Pancreas (tissue), 10 donors: ENCODE measurements around the gene CHPF2. TPM values are rescaled to one million over a fixed set of nuclear protein-coding genes. Genes with fewer than 3 reads are reported as not detected.

Experiments used
- ATAC-seq, 4 donors: fragments of 200-7000 bp; cut with Tn5 transposase; one replicate each; pipeline versions ENCODE4 v1.8.0 to v1.9.1; 2020; ENCODE audit warnings: mild to moderate bottlenecking in 4 of 4, moderate library complexity in 4 of 4
- DNase-seq, 6 donors: peaks; one replicate each; pipeline ENCODE4 v3.0.0-alpha.2; 2020
- FAIRE-seq: peaks from 2 replicates; lab custom pipeline; 2012; peaks lifted over from hg19 to GRCh38; lab: Jason Lieb, UNC
- H3K27ac ChIP-seq, 4 donors: fragments of 200-600 bp; sonication (generic); 1 replicate in 3 of 4; 2 replicates in 1 of 4; pipeline versions ENCODE4 v1.5.0 to v1.8.0; 2020
- H3K27me3 ChIP-seq, 4 donors: fragments of 200-600 bp; one replicate each; pipeline ENCODE4 v1.8.0; 2021
- H3K36me3 ChIP-seq, 3 donors: fragments of 200-600 bp; sonication (generic) in 1 of 3; one replicate each; pipeline versions ENCODE4 v1.5.0 to v1.8.0; 2020 to 2021
- H3K4me1 ChIP-seq, 3 donors: fragments of 200-600 bp; one replicate each; pipeline ENCODE4 v1.8.0; 2021
- H3K4me3 ChIP-seq, 4 donors: fragments of 200-600 bp; sonication (generic) in 2 of 4; one replicate each; pipeline versions ENCODE4 v1.5.0 to v1.8.0; 2020 to 2021
- H3K9me3 ChIP-seq, 4 donors: fragments of 200-600 bp; one replicate each; pipeline ENCODE4 v1.8.0; 2021
- WGBS, 2 donors: extraction: QIAGEN DNeasy Blood & Tissue Kit; methylation state at CpG; one replicate each; pipeline ENCODE4 v1.1.7; 2013; 5-methylcytosine and 5-hydroxymethylcytosine counted together
- intact Hi-C, 3 donors: fragments of 100-400 bp; cut with DNase I; formaldehyde crosslinking; loops; one replicate each; pipeline versions ENCODE4 v1.11.1 to v1.14.2; 2022
- polyA plus RNA-seq, 2 donors: library from polyadenylated mRNA; stranded (reverse); fragments of 200-250 nt; gene quantifications; one replicate each; pipeline ENCODE4 v1.2.3, GENCODE V29; 2013
- total RNA-seq, 6 donors: library from RNA; stranded (reverse); fragmentation: NEBNext Ultra II Directional in 4 of 6; extraction: Animal tissue kit (Norgen Biotek cat#: 25700) in 4 of 6; gene quantifications; one replicate each; pipeline versions ENCODE4 v1.2.1 to v1.2.4, GENCODE V29; 2021 to 2023
- TF ChIP-seq, protein P1 (sequence below), 4 donors: fragments of 200-600 bp; sonication (generic) in 3 of 4; IDR thresholded peaks; one replicate each; pipeline versions ENCODE4 v1.5.0 to v1.8.0; 2021; ENCODE audit warnings: antibody characterized with exemption in 4 of 4
- donor health status: healthy with polysubstance abuse.
- donor health status: DM: no; HTN: no; CAD: no; lungs with moderate emphysema.
- donor health status: DM: no; HTN: no; CAD: no.
- donor health status: control.
- donor health status: control.
- donor health status: Bipolar disorder and iron deficiency.
- donor health status: DM: yes; HTN: yes; CAD: no.
- donor health status: DM: no; HTN: no; CAD: no.
- donor health status: DM: no; HTN: no; CAD: no.
- donor health status: DM: yes; HTN: yes; CAD: no.

The CHPF2 gene
- total and polyA plus RNA-seq, 8 donors, result 12.8 to 38.6 (median 21.7) TPM

GRCh38 chr7:151193203-151193978, 38.9 kb upstream of the CHPF2 start:
- Histone ChIP-seq H3K27ac (no peak overlapping the region), H3K36me3 (no peaks in the 10 kb centered on the region), H3K9me3 (no peaks in the 10 kb centered on the region), H3K4me3 (no peak overlapping the region), H3K27me3 (no peaks in the 10 kb centered on the region), H3K4me1 (no peaks in the 10 kb centered on the region)
- ATAC-seq (no peak), DNase-seq (no peak), FAIRE-seq (no peak)
- 81 to 94% methylated on average over 14 of the region's 14 CpGs for WGBS, 2 donors
- intact Hi-C loops, result no loop called here
- TF ChIP-seq, protein P1, sequence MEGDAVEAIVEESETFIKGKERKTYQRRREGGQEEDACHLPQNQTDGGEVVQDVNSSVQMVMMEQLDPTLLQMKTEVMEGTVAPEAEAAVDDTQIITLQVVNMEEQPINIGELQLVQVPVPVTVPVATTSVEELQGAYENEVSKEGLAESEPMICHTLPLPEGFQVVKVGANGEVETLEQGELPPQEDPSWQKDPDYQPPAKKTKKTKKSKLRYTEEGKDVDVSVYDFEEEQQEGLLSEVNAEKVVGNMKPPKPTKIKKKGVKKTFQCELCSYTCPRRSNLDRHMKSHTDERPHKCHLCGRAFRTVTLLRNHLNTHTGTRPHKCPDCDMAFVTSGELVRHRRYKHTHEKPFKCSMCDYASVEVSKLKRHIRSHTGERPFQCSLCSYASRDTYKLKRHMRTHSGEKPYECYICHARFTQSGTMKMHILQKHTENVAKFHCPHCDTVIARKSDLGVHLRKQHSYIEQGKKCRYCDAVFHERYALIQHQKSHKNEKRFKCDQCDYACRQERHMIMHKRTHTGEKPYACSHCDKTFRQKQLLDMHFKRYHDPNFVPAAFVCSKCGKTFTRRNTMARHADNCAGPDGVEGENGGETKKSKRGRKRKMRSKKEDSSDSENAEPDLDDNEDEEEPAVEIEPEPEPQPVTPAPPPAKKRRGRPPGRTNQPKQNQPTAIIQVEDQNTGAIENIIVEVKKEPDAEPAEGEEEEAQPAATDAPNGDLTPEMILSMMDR (IDR thresholded peaks at IDR 0.05), result no peak

GRCh38 chr7:151194188-151194587, 38.1 kb upstream of the CHPF2 start:
- Histone ChIP-seq H3K36me3 (no peaks in the 10 kb centered on the region), H3K9me3 (no peaks in the 10 kb centered on the region), H3K27ac (no peak overlapping the region), H3K4me3 (no peak overlapping the region), H3K4me1 (no peaks in the 10 kb centered on the region), H3K27me3 (no peaks in the 10 kb centered on the region)
- no peak for ATAC-seq
- no peak for DNase-seq
- no peak for FAIRE-seq
- TF ChIP-seq, protein P1 (IDR thresholded peaks at IDR 0.05), result no peak
- intact Hi-C loops, result no loop called here
- 60 to 66% methylated on average over 7 of the region's 7 CpGs for WGBS, 2 donors

GRCh38 chr7:151195616-151196450, 36.5 kb upstream of the CHPF2 start:
- intact Hi-C loops, result no loop called here
- no peak for DNase-seq
- no peak overlapping the region for H3K4me3 ChIP-seq
- H3K36me3 ChIP-seq, result no peaks in the 10 kb centered on the region
- no peak overlapping the region for H3K27ac ChIP-seq
- no peaks in the 10 kb centered on the region for H3K9me3 ChIP-seq
- H3K27me3 ChIP-seq, result no peaks in the 10 kb centered on the region
- no peak for FAIRE-seq
- no peaks in the 10 kb centered on the region for H3K4me1 ChIP-seq
- TF ChIP-seq, protein P1 (IDR thresholded peaks at IDR 0.05), result no peak
- WGBS, 2 donors, result 36 to 39% methylated on average over 19 of the region's 19 CpGs
- no peak for ATAC-seq

DNA sequence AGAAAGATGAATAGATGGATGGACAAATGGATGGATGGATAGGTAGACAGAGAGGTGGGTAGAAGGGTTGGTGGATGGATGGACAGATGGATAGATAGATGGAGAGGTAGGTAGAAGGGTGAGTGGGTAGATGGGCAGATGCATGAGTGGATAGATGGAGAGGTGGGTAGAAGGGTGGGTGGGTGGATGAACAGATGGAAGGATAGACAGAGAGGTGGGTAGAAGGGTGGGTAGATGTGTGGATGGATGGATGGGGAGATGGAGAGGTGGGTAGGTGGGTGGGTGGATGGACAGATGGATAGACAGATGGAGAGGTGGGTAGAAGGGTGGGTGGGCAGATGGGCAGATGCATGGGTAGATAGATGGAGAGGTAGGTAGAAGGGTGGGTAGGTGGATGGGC, 34.4 kb upstream of the CHPF2 start:
- H3K9me3 ChIP-seq, result no peaks in the 10 kb centered on the region
- H3K4me3 ChIP-seq, result no peak overlapping the region
- no peaks in the 10 kb centered on the region for H3K36me3 ChIP-seq
- no peak overlapping the region for H3K27ac ChIP-seq
- ATAC-seq, result no peak
- no peak for FAIRE-seq
- H3K27me3 ChIP-seq, result no peaks in the 10 kb centered on the region
- intact Hi-C loops, result no loop called here
- TF ChIP-seq, protein P1 (IDR thresholded peaks at IDR 0.05), result no peak
- H3K4me1 ChIP-seq, result no peaks in the 10 kb centered on the region
- DNase-seq, result no peak
